H9 (cell line): ENCODE results near the gene CCL26. TPM values are rescaled to one million over a fixed set of nuclear protein-coding genes. Genes with fewer than 3 reads are reported as not detected.

Source experiments
- DNase-seq: peaks from one replicate; pipeline ENCODE4 v3.0.0-alpha.2; 2017
- H2AFZ ChIP-seq: one replicate; pipeline ENCODE4 v1.6.1; 2013; ENCODE audit warnings: mild to moderate bottlenecking, low read length, control low read depth, moderate library complexity
- H2AK5ac ChIP-seq: 2 replicates; pipeline ENCODE4 v1.6.1; 2013; ENCODE audit warnings: low read length, control low read depth, mixed read lengths; ENCODE audit not compliant: insufficient read length
- H2BK120ac ChIP-seq: one replicate; pipeline ENCODE4 v1.6.1; 2013; ENCODE audit warnings: low read depth, mild to moderate bottlenecking, low read length, control low read depth, inconsistent platforms; ENCODE audit not compliant: poor library complexity, severe bottlenecking
- H2BK12ac ChIP-seq: 2 replicates; pipeline ENCODE4 v1.6.1; 2013; ENCODE audit warnings: low read length, control low read depth, mixed read lengths, low read depth; ENCODE audit not compliant: insufficient read length
- H2BK15ac ChIP-seq: 2 replicates; pipeline ENCODE4 v1.6.1; 2013; ENCODE audit warnings: low read depth, low read length, control low read depth
- H2BK20ac ChIP-seq: one replicate; pipeline ENCODE4 v1.6.1; 2013; ENCODE audit warnings: low read depth, mild to moderate bottlenecking, low read length, control low read depth, inconsistent platforms; ENCODE audit not compliant: poor library complexity, severe bottlenecking
- H2BK5ac ChIP-seq: 2 replicates; pipeline ENCODE4 v1.6.1; 2013; ENCODE audit warnings: low read length, control low read depth, mixed read lengths; ENCODE audit not compliant: insufficient read length
- H3K14ac ChIP-seq: 2 replicates; pipeline ENCODE4 v1.6.1; 2013; ENCODE audit warnings: low read length, control low read depth; ENCODE audit not compliant: insufficient read depth
- H3K18ac ChIP-seq: 2 replicates; pipeline ENCODE4 v1.6.1; 2013; ENCODE audit warnings: low read depth, mild to moderate bottlenecking, mixed read lengths, low read length, control low read depth; ENCODE audit not compliant: insufficient read length
- H3K23ac ChIP-seq: 2 replicates; pipeline ENCODE4 v1.6.1; 2013; ENCODE audit warnings: low read length, control low read depth, mixed read lengths, low read depth; ENCODE audit not compliant: insufficient read length
- H3K23me2 ChIP-seq: 2 replicates; pipeline ENCODE4 v1.6.1; 2013; ENCODE audit warnings: low read depth, mild to moderate bottlenecking, mixed read lengths, low read length, control low read depth; ENCODE audit not compliant: insufficient read length, poor library complexity, severe bottlenecking
- H3K27ac ChIP-seq: 2 replicates; pipeline ENCODE4 v1.5.1; 2013; ENCODE audit warnings: low read length, control low read depth, mixed read lengths, low read depth; ENCODE audit not compliant: insufficient read length
- H3K27me3 ChIP-seq: 2 replicates; pipeline ENCODE4 v1.6.1; 2013; ENCODE audit warnings: low read length, control low read depth, inconsistent platforms; ENCODE audit not compliant: insufficient read depth
- H3K4ac ChIP-seq: 2 replicates; pipeline ENCODE4 v1.6.1; 2013; ENCODE audit warnings: low read depth, mild to moderate bottlenecking, control low read depth, inconsistent platforms, low read length, moderate library complexity
- H3K4me1 ChIP-seq: 2 replicates; pipeline ENCODE4 v1.6.1; 2013; ENCODE audit warnings: low read length, control low read depth, inconsistent platforms; ENCODE audit not compliant: insufficient read depth
- H3K4me2 ChIP-seq: 2 replicates; pipeline ENCODE4 v1.6.1; 2013; ENCODE audit warnings: low read length, control low read depth, mixed read lengths; ENCODE audit not compliant: insufficient read length, insufficient read depth
- H3K56ac ChIP-seq: 2 replicates; pipeline ENCODE4 v1.6.1; 2013; ENCODE audit warnings: low read depth, mild to moderate bottlenecking, mixed read lengths, low read length, control low read depth; ENCODE audit not compliant: insufficient read length
- H3K79me1 ChIP-seq: 2 replicates; pipeline ENCODE4 v1.6.1; 2013; ENCODE audit warnings: low read depth, mild to moderate bottlenecking, moderate library complexity, low read length, control low read depth, inconsistent platforms; ENCODE audit not compliant: insufficient read depth, poor library complexity, severe bottlenecking
- H3K79me2 ChIP-seq: 2 replicates; pipeline ENCODE4 v1.6.1; 2013; ENCODE audit warnings: low read length, control low read depth, inconsistent platforms; ENCODE audit not compliant: insufficient read depth
- H3K9ac ChIP-seq: 2 replicates; pipeline ENCODE4 v1.6.1; 2013; ENCODE audit warnings: low read length, control low read depth, mixed read lengths; ENCODE audit not compliant: insufficient read length; ENCODE audit errors: extremely low read depth
- H3K9me3 ChIP-seq: one replicate; pipeline ENCODE4 v1.6.1; 2013; ENCODE audit warnings: low read depth, low read length, inconsistent platforms; ENCODE audit not compliant: control insufficient read depth
- H3T11ph ChIP-seq: one replicate; pipeline ENCODE4 v1.6.1; 2013; ENCODE audit warnings: mild to moderate bottlenecking, low read length, control low read depth, inconsistent platforms
- H4K20me1 ChIP-seq: one replicate; pipeline ENCODE4 v1.6.1; 2013; ENCODE audit not compliant: control insufficient read depth, insufficient read length, insufficient read depth
- H4K5ac ChIP-seq: 2 replicates; pipeline ENCODE4 v1.6.1; 2013; ENCODE audit warnings: low read depth, mild to moderate bottlenecking, mixed read lengths, low read length, control low read depth; ENCODE audit not compliant: insufficient read length
- H4K8ac ChIP-seq: replicated peaks from 2 replicates; pipeline ENCODE4 v1.6.1; 2013; ENCODE audit warnings: low read length, control low read depth, mixed read lengths, low read depth; ENCODE audit not compliant: insufficient read length
- H4K91ac ChIP-seq: 2 replicates; pipeline ENCODE4 v1.6.1; 2013; ENCODE audit warnings: low read depth, mild to moderate bottlenecking, moderate library complexity, mixed read lengths, low read length, control low read depth; ENCODE audit not compliant: insufficient read length
- H3K27ac Mint-ChIP-seq, 3 experiments: 2 replicates in 2 of 3; 3 replicates in 1 of 3; pipeline ENCODE4 v1.8.0; 2020 to 2021; ENCODE audit warnings: mixed read lengths in 3 of 3, mild to moderate bottlenecking in 1 of 3, moderate library complexity in 1 of 3
- H3K27me3 Mint-ChIP-seq: 2 replicates; pipeline ENCODE4 v1.8.0; 2021; ENCODE audit warnings: low read depth, mild to moderate bottlenecking, moderate library complexity, mixed read lengths
- H3K36me3 Mint-ChIP-seq, 3 experiments: 2 replicates in 2 of 3; 3 replicates in 1 of 3; pipeline ENCODE4 v1.8.0; 2020 to 2021; ENCODE audit warnings: low read depth in 3 of 3, mixed read lengths in 3 of 3; ENCODE audit not compliant: insufficient read depth in 1 of 3
- H3K4me1 Mint-ChIP-seq, 2 experiments: 2 replicates each; pipeline ENCODE4 v1.8.0; 2020; ENCODE audit warnings: mixed read lengths in 2 of 2
- H3K4me3 Mint-ChIP-seq, 2 experiments: 2 replicates in 1 of 2; 3 replicates in 1 of 2; pipeline ENCODE4 v1.8.0; 2020 to 2021; ENCODE audit warnings: mild to moderate bottlenecking in 2 of 2, mixed read lengths in 2 of 2, moderate library complexity in 1 of 2
- H3K9me3 Mint-ChIP-seq, 2 experiments: 2 replicates in 1 of 2; 3 replicates in 1 of 2; pipeline ENCODE4 v1.8.0; 2020; ENCODE audit warnings: mild to moderate bottlenecking in 2 of 2, mixed read lengths in 2 of 2, moderate library complexity in 1 of 2
- WGBS: extraction: QIAGEN DNeasy Blood & Tissue Kit; methylation state at CpG from one replicate; pipeline ENCODE4 v1.1.7; 2013; ENCODE audit warnings: missing lambda C conversion rate, low lambda C conversion rate, mixed read lengths; ENCODE audit not compliant: insufficient read length; ENCODE audit errors: extremely low coverage; 5-methylcytosine and 5-hydroxymethylcytosine counted together
- total RNA-seq: library from RNA; stranded (reverse); gene quantifications from 2 replicates; pipeline ENCODE4 v1.2.1, GENCODE V29; 2021
- TF ChIP-seq, protein P1 (sequence below): fragments of 200-600 bp; sonication (generic); conservative IDR thresholded peaks from 3 replicates; pipeline ENCODE4 v1.8.0; 2021; ENCODE audit warnings: antibody characterized with exemption, mild to moderate bottlenecking

Gene CCL26
- total RNA-seq, 1 experiment from 2014 or later, result 9.3 TPM

DNA sequence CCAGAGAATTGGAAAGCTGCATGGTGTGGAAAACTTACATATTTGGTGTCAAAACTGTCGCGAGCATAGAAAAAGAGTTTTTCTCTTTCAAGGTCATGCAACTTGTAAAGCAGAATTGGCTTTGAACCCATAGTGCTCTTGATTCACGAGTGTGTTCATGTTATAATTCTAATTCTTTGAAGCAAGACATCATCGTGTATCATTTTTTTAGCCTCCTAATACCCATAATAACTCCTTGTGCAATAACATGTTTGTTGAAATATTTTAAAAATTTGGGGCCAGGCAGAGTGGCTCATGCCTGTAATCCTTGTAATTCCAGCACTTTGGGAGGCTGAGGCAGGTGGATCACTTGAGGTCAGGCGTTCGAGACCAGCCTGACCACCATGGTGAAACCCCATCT lies 37.4 kb upstream of the CCL26 start:
- peaks cover 4 to 11% (median 6%) of the 10 kb centered on the region in 3 experiments; a peak in 6 of 7 replicates for H3K36me3 Mint-ChIP-seq
- WGBS, result no CpG with 5 or more reads among the region's 6 CpGs
- no peak overlapping the region for H2BK15ac ChIP-seq
- H3K27me3 ChIP-seq, result no peaks in the 10 kb centered on the region
- H3K23ac ChIP-seq, result no peak overlapping the region
- H3K9me3 Mint-ChIP-seq, result peaks cover 15 to 19% of the 10 kb centered on the region in 2 experiments
- no peak overlapping the region for H3K9ac ChIP-seq
- no peaks in the 10 kb centered on the region for H3K9me3 ChIP-seq
- TF ChIP-seq, protein P1, sequence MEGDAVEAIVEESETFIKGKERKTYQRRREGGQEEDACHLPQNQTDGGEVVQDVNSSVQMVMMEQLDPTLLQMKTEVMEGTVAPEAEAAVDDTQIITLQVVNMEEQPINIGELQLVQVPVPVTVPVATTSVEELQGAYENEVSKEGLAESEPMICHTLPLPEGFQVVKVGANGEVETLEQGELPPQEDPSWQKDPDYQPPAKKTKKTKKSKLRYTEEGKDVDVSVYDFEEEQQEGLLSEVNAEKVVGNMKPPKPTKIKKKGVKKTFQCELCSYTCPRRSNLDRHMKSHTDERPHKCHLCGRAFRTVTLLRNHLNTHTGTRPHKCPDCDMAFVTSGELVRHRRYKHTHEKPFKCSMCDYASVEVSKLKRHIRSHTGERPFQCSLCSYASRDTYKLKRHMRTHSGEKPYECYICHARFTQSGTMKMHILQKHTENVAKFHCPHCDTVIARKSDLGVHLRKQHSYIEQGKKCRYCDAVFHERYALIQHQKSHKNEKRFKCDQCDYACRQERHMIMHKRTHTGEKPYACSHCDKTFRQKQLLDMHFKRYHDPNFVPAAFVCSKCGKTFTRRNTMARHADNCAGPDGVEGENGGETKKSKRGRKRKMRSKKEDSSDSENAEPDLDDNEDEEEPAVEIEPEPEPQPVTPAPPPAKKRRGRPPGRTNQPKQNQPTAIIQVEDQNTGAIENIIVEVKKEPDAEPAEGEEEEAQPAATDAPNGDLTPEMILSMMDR, result no peak
- H3K56ac ChIP-seq, result no peak overlapping the region
- H3K79me1 ChIP-seq, result no peaks in the 10 kb centered on the region
- H2BK20ac ChIP-seq, result no peak overlapping the region
- H3K4me1 ChIP-seq, result no peaks in the 10 kb centered on the region
- no peak overlapping the region for H4K8ac ChIP-seq
- no peak overlapping the region for H4K5ac ChIP-seq
- no peak overlapping the region for H3K14ac ChIP-seq
- no peak overlapping the region for H2AFZ ChIP-seq
- H3K27ac ChIP-seq, result no peak overlapping the region
- H3K18ac ChIP-seq, result no peak overlapping the region
- peaks cover 3% of the 10 kb centered on the region for H3K27me3 Mint-ChIP-seq
- H3K79me2 ChIP-seq, result no peaks in the 10 kb centered on the region
- H3K4me3 Mint-ChIP-seq, result no peak overlapping the region
- no peaks in the 10 kb centered on the region for H4K20me1 ChIP-seq
- H3K23me2 ChIP-seq, result no peaks in the 10 kb centered on the region
- H3T11ph ChIP-seq, result no peak overlapping the region
- H3K4me1 Mint-ChIP-seq, result no peaks in the 10 kb centered on the region; a peak in 1 of 4 replicates
- H3K4ac ChIP-seq, result no peak overlapping the region
- no peak overlapping the region; a peak in 1 of 7 replicates for H3K27ac Mint-ChIP-seq
- no peak overlapping the region for H3K4me2 ChIP-seq
- no peak overlapping the region for H2BK120ac ChIP-seq
- H2BK12ac ChIP-seq, result no peak overlapping the region
- no peak overlapping the region for H2BK5ac ChIP-seq
- H2AK5ac ChIP-seq, result no peak overlapping the region
- no peak overlapping the region for H4K91ac ChIP-seq
- no peak for DNase-seq
